Measurements from ENCODE around the gene SLC25A43. TPM values are rescaled to one million over a fixed set of nuclear protein-coding genes. Genes with fewer than 3 reads are reported as not detected.

SLC25A43 gene
- total RNA-seq, result 13.4 and 26.6 TPM in 2 replicates

DNA sequence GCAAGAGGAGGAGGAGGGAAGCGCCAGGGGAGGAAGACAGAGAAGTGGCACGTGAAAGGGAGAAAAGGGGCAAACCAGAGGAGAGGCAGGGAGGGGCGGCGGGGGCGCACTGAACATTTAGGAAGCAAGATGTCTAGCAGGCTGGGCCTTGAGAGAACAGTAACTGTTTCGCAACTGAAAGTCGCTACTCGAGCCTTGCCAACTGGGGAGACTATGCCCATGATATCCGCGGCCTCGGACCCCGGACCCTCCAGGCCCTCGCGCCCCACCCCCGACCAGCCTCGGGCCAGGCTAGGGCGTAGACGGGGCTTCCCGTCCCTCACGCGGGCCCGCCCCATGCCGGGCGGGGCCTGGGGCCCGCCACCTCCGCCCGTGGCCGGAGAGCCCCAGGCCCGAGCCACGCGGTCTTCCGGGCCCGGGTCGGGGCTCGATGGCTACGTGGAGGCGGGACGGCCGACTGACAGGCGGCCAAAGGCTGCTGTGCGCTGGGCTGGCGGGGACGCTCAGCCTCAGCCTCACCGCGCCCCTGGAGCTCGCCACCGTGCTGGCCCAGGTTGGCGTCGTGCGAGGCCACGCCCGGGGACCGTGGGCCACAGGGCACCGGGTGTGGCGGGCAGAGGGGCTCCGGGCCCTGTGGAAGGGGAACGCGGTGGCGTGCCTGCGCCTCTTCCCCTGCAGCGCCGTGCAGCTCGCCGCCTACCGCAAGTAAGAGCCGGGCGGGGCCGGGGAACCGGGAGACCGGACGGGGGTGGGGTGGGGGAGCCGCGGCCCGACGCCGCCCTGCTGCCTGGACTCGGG, at the start of gene SLC25A43:
SLC25A43 (plus strand) TSS at position 363 of the 798 bp plus-strand sequence; CDS start at position 431, 68 bp downstream.

DNA sequence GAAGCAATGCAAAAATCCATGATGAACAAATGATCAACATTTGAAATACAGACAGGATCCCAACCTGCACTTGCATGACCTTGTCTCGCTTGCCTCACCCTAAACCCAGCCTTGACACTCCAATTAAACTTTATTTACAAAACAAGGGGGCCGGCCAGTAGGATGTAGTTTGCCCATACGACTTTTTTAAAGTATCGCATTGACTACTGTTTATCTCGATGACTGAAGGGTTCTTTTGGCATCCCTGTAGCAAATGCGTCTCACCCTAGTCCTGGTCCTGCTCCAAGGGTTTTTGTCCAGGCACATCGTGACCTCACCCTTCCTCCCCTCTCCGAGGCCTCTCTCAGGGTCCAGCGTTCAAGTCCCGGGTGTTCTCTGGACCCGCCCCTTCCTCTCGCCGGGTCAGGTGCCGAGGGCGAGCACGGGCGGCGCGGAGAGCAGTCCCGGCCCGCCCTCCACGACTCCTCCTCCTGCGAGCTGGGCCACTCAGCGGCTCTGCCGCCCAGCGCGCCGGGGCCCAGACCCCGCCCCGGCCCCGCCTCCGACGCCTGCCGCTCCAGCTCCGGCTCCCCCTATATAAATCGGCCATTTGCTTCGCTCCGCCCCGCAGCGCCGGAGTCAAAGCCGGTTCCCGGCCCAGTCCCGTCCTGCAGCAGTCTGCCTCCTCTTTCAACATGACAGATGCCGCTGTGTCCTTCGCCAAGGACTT, 68.9 kb downstream of the SLC25A43 start, which contains the start of gene SLC25A5:
SLC25A5 (plus strand) TSS at position 603 of the 709 bp plus-strand sequence; CDS start at position 675, 72 bp downstream.

Other genes starting within 250 kb of the SLC25A43 start
- gene PGRMC1, start 163.1 kb upstream of the SLC25A43 start, total RNA-seq, result 200 and 230 TPM in 2 replicates
- gene SLC25A5, start 69.1 kb downstream of the SLC25A43 start, total RNA-seq, result 86.1 and 137 TPM in 2 replicates
- gene STEEP1, start 166.1 kb downstream of the SLC25A43 start, total RNA-seq, result 35.6 and 38.5 TPM in 2 replicates
- 32.1 and 39.5 TPM in 2 replicates for gene UBE2A, start 175.2 kb downstream of the SLC25A43 start, total RNA-seq
- gene NKRF, start 207.1 kb downstream of the SLC25A43 start, total RNA-seq, result 4.8 and 10.6 TPM in 2 replicates

Measured in smooth muscle cell of the umbilical artery (primary cell).